ENCODE data around the gene CDYL.

Gene CDYL

GRCh38 chr6:4910037-4910760 is 134.0 kb downstream of the CDYL start:
- peak; percentile 35 for DNase-seq

- DNase-seq, result no peak
These were observed 136.4 kb downstream of the CDYL start for GRCh38 chr6:4912559-4912958.

GRCh38 chr6:4913705-4914419 is 137.7 kb downstream of the CDYL start:
- DNase-seq, result no peak

GRCh38 chr6:4914420-4915159 is 138.4 kb downstream of the CDYL start:
- DNase-seq, result no peak

- DNase-seq, result no peak
These were observed 140.9 kb downstream of the CDYL start for GRCh38 chr6:4916954-4917561.

DNA sequence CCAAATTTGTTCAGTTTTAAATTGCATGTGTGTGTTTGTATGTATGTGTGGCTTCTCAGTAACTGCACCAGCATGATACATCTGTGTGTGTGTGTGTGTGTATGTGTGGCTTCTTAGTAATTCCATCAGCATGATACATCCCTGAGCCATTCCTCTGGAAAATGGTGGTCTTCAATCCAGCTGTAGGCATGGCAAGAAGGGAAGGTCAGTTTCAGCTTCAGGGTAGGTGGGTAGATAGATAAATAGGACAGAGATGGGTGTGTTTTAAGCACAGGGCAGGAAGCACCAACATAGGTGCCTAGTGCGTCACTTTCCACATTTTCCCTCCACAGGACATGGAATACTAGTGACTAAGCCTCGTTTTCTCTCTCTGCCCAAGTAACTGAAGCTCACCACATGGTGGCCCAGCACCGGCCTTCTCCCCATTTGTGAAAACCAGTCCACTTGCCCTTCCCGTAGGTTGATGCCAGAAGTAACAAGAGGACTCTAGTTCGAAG is 144.8 kb downstream of the CDYL start:
- no peak for DNase-seq

DNA sequence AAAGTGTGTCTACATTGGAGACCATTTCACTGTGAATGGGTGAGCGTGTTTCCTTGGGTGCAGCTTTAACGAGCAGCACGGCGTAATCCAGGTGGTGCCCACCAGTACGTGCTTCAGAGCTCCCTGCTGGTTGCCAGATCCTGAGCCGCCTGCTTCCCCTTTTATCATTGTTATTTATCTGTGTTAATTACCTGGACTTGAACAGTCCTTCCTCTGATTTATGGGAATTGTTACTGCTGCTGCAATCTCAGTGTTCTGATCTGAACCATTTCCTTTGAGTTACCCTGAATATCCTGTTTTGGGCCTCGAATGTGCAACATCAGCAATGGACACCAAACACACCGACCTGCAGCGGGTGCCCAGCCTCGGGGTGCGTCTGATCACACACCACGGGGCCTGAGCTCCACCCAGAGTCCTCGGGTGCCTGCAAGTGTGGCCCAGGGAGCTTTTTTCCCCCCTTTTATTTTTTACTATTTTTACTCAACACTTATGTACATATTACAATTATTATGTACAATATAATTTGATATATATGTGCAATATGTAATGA is 146.4 kb downstream of the CDYL start:
- no peak for DNase-seq

DNA sequence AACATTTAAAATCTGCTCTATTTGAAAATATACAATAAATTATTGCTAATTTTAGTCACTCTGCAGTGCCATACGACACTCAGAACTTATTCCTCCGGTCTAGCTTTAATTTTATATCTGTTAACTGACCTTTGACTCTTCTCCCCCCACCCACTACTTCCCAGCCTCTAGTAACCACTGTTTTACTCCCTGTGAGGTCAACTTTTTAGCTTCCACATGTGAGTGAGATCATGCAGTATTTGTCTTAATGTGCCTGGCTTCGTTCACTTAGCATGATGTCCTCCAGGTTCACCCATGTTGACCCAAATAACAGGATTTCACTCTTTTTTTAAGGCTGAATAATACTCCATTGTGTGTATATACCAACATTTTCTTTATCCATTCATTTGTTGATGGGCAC is 146.9 kb downstream of the CDYL start:
- DNase-seq, result no peak

DNA sequence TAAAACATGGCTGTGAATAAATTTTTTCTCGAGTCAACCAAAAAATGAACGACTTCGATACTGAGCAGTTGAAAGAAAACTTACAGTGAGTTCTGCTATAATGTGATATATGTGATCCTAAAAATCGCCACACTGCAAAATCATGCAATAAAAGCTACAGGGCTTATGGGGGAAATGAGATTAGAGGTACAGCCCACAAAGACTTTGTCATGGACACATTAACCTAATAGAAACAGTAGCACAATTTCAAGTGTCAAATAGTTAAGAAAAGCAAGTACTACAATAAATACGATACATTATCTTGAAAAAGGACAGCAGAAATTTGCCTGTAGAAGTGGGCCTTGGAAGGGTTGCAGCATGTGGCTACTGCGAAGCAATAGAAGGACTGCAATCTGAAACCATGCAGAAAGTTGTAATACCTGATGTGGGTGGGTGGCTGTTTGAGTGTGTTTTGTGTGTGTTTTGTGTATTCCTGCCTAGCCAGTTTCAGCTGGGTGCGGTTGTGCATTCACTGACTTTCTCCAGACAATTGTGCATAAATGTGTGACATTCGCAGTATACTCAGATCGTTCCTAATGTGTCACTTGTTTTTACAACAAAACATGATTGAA is 148.6 kb downstream of the CDYL start:
- DNase-seq, result no peak

- DNase-seq, result no peak
These were observed 149.4 kb downstream of the CDYL start for GRCh38 chr6:4925580-4925979.

GRCh38 chr6:4928426-4928825 is 152.2 kb downstream of the CDYL start:
- DNase-seq, result no peak

DNA sequence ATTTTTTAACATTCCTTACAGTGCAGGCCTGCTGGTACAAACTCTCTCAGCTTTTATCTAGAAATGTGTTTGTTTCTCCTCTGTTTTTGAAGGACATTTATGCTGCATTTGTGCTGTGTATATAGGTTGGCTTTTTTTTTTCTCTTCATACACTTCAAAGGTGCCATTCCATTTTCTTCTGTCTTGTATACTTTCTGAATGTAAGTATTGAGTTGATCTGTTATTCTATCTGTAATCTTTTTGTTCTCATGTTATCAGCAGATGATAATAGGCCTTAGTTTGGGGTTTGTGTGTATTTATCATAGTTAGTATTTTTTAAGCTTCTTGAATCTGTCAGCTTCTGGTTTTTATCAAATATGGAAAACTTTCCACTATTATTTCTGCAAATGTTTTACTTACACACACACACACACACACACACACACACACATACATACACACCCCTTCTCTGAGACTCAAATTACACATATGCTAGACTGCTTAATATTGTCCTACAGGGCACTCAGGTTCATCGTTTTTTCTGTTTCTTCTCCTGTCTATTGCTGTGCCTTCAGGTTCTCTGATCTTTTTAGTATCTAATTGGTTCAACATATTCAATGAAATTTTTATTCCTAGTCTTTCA is 153.0 kb downstream of the CDYL start:
- no peak for DNase-seq

- DNase-seq, result no peak
These were observed 154.0 kb downstream of the CDYL start for GRCh38 chr6:4930025-4930691.

GRCh38 chr6:4931530-4932227 is 155.5 kb downstream of the CDYL start:
- DNase-seq, result no peak

DNA sequence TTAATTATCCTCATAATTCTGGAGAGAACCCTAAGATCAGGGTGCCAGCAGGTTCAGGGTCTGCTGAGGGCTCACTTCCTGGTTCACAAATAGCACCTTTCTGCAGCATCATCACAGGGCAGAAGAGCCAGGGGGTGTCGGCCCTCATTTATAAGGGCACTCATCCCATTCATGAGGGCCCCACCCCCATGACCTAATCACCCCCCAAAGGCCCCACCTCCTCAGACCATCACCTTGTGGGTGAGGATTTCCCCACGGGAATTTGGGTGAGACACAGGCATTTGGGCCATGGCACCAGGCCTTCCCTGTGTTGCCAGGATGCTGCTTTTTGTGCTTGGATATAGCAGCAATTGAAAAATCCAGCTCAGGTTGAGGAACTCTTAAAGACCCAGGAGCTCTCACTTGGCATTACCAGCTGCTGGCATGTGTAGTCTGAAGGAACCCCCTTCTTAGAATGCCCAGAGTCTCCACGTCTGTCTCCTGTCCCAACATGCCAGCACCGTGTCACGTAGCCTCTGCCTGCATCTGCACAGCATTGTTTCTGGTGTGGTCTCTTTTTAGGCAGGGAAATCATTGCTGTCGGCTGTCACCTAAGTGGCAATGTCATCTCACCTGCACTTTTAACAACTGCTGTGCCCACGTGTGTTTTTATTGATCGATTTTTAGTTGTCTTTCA is 156.2 kb downstream of the CDYL start:
- DNase-seq, result no peak

DNA sequence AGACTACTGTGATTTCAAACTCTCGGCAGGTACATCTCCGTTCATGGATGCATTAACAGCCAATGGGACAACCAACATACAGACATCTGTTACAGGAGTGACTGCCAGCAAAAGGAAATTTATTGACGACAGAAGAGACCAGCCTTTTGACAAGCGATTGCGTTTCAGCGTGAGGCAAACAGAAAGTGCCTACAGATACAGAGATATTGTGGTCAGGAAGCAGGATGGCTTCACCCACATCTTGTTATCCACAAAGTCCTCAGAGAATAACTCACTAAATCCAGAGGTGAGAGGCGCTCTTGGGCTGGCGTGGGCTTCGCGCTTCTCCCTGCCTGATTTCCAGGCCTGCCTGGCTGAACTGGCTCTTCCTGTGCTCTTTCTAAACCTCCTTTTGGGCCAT is 159.3 kb downstream of the CDYL start:
- no peak for DNase-seq

GRCh38 chr6:4935975-4936680 is 159.9 kb downstream of the CDYL start:
- no peak for DNase-seq

- peak; percentile 14 for DNase-seq
These were observed 160.5 kb downstream of the CDYL start for GRCh38 chr6:4936681-4937041.

DNA sequence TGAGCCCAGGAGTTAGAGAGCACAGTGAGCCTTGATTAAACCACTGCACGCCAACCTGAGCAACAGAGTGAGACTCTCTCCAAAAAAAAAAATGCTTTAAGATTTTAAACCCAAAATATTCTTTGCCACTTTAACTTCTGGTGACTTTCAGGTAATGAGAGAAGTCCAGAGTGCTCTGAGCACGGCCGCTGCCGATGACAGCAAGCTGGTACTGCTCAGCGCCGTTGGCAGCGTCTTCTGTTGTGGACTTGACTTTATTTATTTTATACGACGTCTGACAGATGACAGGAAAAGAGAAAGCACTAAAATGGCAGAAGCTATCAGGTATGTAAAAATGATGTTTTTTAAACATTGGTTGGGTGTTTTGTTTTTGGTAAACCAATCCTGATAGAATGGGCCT is 161.2 kb downstream of the CDYL start:
- DNase-seq, result no peak

- DNase-seq, result no peak
These were observed 163.0 kb downstream of the CDYL start for GRCh38 chr6:4939241-4939640.

All from NCI-H1105 (cell line).